Loucy (cell line): ENCODE data around the gene ADD2.
A peak's percentile ranks its signal among the peaks of the same experiment; 100 is the strongest.

Experiments used
- H2AFZ ChIP-seq: fragments of 200-600 bp; sonication (generic); 2 replicates; pipeline ENCODE4 v1.6.0; 2016; ENCODE audit warnings: antibody characterized with exemption, mild to moderate bottlenecking, low read length, moderate library complexity
- H3F3A ChIP-seq: fragments of 200-600 bp; 2 replicates; pipeline ENCODE4 v1.6.0; 2016; ENCODE audit warnings: antibody characterized with exemption, low read depth, mild to moderate bottlenecking
- H3K27me3 ChIP-seq: fragments of 200-600 bp; sonication (generic); 2 replicates; pipeline ENCODE4 v1.6.1; 2014; ENCODE audit warnings: low read length, mild to moderate bottlenecking; ENCODE audit not compliant: insufficient read depth, poor library complexity, severe bottlenecking
- H3K36me3 ChIP-seq: fragments of 200-600 bp; sonication (generic); 2 replicates; pipeline ENCODE4 v1.6.1; 2016; ENCODE audit warnings: low read length; ENCODE audit not compliant: insufficient read depth
- H3K4me1 ChIP-seq: fragments of 200-600 bp; sonication (generic); 2 replicates; pipeline ENCODE4 v1.5.1; 2014; ENCODE audit warnings: low read length, mild to moderate bottlenecking; ENCODE audit not compliant: insufficient read depth, poor library complexity, severe bottlenecking
- H3K4me2 ChIP-seq: fragments of 200-600 bp; sonication (generic); 2 replicates; pipeline ENCODE4 v1.6.0; 2014; ENCODE audit warnings: antibody characterized with exemption, low read length, low read depth, mild to moderate bottlenecking; ENCODE audit not compliant: poor library complexity, severe bottlenecking
- H3K4me3 ChIP-seq: fragments of 200-600 bp; sonication (generic); 2 replicates; pipeline ENCODE4 v1.5.1; 2014; ENCODE audit warnings: low read length, mild to moderate bottlenecking, mixed read lengths; ENCODE audit not compliant: poor library complexity, severe bottlenecking
- H3K79me2 ChIP-seq: fragments of 200-600 bp; sonication (generic); 2 replicates; pipeline ENCODE4 v1.6.1; 2014; ENCODE audit warnings: low read length; ENCODE audit not compliant: insufficient read depth
- H3K9ac ChIP-seq: fragments of 200-600 bp; sonication (generic); 2 replicates; pipeline ENCODE4 v1.6.0; 2014; ENCODE audit warnings: mild to moderate bottlenecking, low read depth, low read length, moderate library complexity; ENCODE audit not compliant: poor library complexity, severe bottlenecking
- H3K9me2 ChIP-seq: fragments of 200-600 bp; sonication (generic); replicated peaks from 2 replicates; pipeline ENCODE4 v1.6.1; 2016; ENCODE audit warnings: low read depth, low read length, mixed read lengths
- H3K9me3 ChIP-seq: fragments of 200-600 bp; sonication (generic); 2 replicates; pipeline ENCODE4 v1.6.1; 2014; ENCODE audit warnings: mild to moderate bottlenecking, antibody characterized with exemption, low read length, low read depth; ENCODE audit not compliant: insufficient read depth
- H4K20me1 ChIP-seq: fragments of 200-600 bp; sonication (generic); 2 replicates; pipeline ENCODE4 v1.6.0; 2014; ENCODE audit warnings: antibody characterized with exemption, low read length, mild to moderate bottlenecking; ENCODE audit not compliant: insufficient read depth, poor library complexity, severe bottlenecking
- EZH2phosphoT487 ChIP-seq: fragments of 200-600 bp; IDR thresholded peaks from 2 replicates; pipeline ENCODE4 v1.6.1; 2018; ENCODE audit warnings: antibody characterized with exemption, mild to moderate bottlenecking, moderate library complexity, borderline replicate concordance
- TF ChIP-seq, protein P1 (sequence below): fragments of 200-600 bp; sonication (generic); conservative IDR thresholded peaks from 2 replicates; pipeline ENCODE4 v1.5.1; 2014; ENCODE audit warnings: mild to moderate bottlenecking, antibody characterized with exemption, low read length

ADD2 gene

GRCh38 chr2:70709275-70710037 is 58.5 kb downstream of the ADD2 start:
- Histone ChIP-seq H3K4me2 (no peak overlapping the region), H2AFZ (no peak overlapping the region), H3K4me1 (no peaks in the 10 kb centered on the region), H3K27me3 (no peaks in the 10 kb centered on the region), H3K9me3 (no peaks in the 10 kb centered on the region), H3K79me2 (no peaks in the 10 kb centered on the region), H3K36me3 (no peaks in the 10 kb centered on the region), H3K4me3 (no peak overlapping the region), H3K9me2 (no peaks in the 10 kb centered on the region), H4K20me1 (no peaks in the 10 kb centered on the region), H3K9ac (no peak overlapping the region), H3F3A (no peaks in the 10 kb centered on the region)
- TF ChIP-seq EZH2phosphoT487 = no peak
- TF ChIP-seq, protein P1, sequence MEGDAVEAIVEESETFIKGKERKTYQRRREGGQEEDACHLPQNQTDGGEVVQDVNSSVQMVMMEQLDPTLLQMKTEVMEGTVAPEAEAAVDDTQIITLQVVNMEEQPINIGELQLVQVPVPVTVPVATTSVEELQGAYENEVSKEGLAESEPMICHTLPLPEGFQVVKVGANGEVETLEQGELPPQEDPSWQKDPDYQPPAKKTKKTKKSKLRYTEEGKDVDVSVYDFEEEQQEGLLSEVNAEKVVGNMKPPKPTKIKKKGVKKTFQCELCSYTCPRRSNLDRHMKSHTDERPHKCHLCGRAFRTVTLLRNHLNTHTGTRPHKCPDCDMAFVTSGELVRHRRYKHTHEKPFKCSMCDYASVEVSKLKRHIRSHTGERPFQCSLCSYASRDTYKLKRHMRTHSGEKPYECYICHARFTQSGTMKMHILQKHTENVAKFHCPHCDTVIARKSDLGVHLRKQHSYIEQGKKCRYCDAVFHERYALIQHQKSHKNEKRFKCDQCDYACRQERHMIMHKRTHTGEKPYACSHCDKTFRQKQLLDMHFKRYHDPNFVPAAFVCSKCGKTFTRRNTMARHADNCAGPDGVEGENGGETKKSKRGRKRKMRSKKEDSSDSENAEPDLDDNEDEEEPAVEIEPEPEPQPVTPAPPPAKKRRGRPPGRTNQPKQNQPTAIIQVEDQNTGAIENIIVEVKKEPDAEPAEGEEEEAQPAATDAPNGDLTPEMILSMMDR = no peak

GRCh38 chr2:70708376-70709199 is 59.4 kb downstream of the ADD2 start:
- Histone ChIP-seq H3K36me3 (no peaks in the 10 kb centered on the region), H3K27me3 (no peaks in the 10 kb centered on the region), H3K4me3 (no peak overlapping the region), H2AFZ (peak overlapping the region; percentile 50; the same call in 1 of the 2 replicates), H3K4me2 (no peak overlapping the region), H4K20me1 (no peaks in the 10 kb centered on the region), H3K9me3 (no peaks in the 10 kb centered on the region), H3K9ac (no peak overlapping the region), H3K4me1 (no peaks in the 10 kb centered on the region), H3K9me2 (no peaks in the 10 kb centered on the region), H3F3A (no peaks in the 10 kb centered on the region), H3K79me2 (no peaks in the 10 kb centered on the region)
- TF ChIP-seq EZH2phosphoT487 = no peak
- TF ChIP-seq, protein P1 = no peak

- Histone ChIP-seq H3K9me3 (no peaks in the 10 kb centered on the region), H3K4me1 (no peaks in the 10 kb centered on the region), H3K27me3 (no peaks in the 10 kb centered on the region), H3K36me3 (no peaks in the 10 kb centered on the region), H2AFZ (no peak overlapping the region), H3K79me2 (no peaks in the 10 kb centered on the region), H3K9ac (no peak overlapping the region), H3K4me2 (no peak overlapping the region), H3F3A (no peaks in the 10 kb centered on the region), H3K4me3 (no peak overlapping the region), H4K20me1 (no peaks in the 10 kb centered on the region), H3K9me2 (no peaks in the 10 kb centered on the region)
- no peak for TF ChIP-seq EZH2phosphoT487
- TF ChIP-seq, protein P1 = no peak
These were observed 60.3 kb downstream of the ADD2 start for GRCh38 chr2:70707706-70708105.
